Ovary (tissue), 10 donors: ENCODE data around the gene CAMKMT. TPM values are rescaled to one million over a fixed set of nuclear protein-coding genes. Genes with fewer than 3 reads are reported as not detected.

Experiments
- DNase-seq, 5 donors: peaks; one replicate each; pipeline ENCODE4 v3.0.0-alpha.2; 2019 to 2020
- H3K27ac ChIP-seq, 2 donors: fragments of 200-600 bp; one replicate each; pipeline versions ENCODE4 v1.5.1 to v1.8.0; 2019 to 2022
- H3K27me3 ChIP-seq: fragments of 200-600 bp; one replicate; pipeline ENCODE4 v1.8.0; 2022
- H3K36me3 ChIP-seq: fragments of 200-600 bp; sonication (generic); one replicate; pipeline ENCODE4 v1.5.1; 2019
- H3K4me1 ChIP-seq: one replicate; pipeline ENCODE4 v1.8.1; 2013; ENCODE audit warnings: mild to moderate bottlenecking, moderate library complexity; ENCODE audit not compliant: insufficient read depth
- H3K4me3 ChIP-seq: fragments of 200-600 bp; sonication (generic); one replicate; pipeline ENCODE4 v1.5.1; 2017
- H3K9me3 ChIP-seq, 2 donors: fragments of 200-600 bp in 1 of 2; sonication (generic) in 1 of 2; one replicate each; pipeline versions ENCODE4 v1.5.1 to v1.8.1; 2013 to 2019; ENCODE audit warnings: mild to moderate bottlenecking in 1 of 2, moderate library complexity in 1 of 2
- EP300 ChIP-seq: sonication (generic); formaldehyde crosslinking; IDR thresholded peaks from one replicate; pipeline ENCODE4 v1.6.1; 2017; ENCODE audit warnings: antibody characterized with exemption
- POLR2A ChIP-seq: fragments of 450-650 bp; IDR thresholded peaks from one replicate; pipeline ENCODE4 v1.6.1; 2017; ENCODE audit warnings: antibody characterized with exemption, mild to moderate bottlenecking, moderate library complexity
- WGBS, 3 donors: extraction: QIAGEN DNeasy Blood & Tissue Kit in 1 of 3; methylation state at CpG; one replicate each; pipeline versions ENCODE4 v1.1.5 to v1.1.7; 2013 to 2017; 5-methylcytosine and 5-hydroxymethylcytosine counted together
- intact Hi-C, 4 donors: fragments of 100-400 bp; cut with DNase I; formaldehyde crosslinking; loops; one replicate each; pipeline versions ENCODE4 v1.11.0 to v1.15.1; 2022 to 2023
- long read RNA-seq, 3 donors: library from polyadenylated mRNA in 2 of 3; unstranded in 2 of 3; transcript quantifications; one replicate each; pipeline ENCODE4 v2.0.0 and lab custom pipeline, GENCODE V29; 2021 to 2026
- polyA plus RNA-seq, 2 donors: library from polyadenylated mRNA; stranded (reverse); fragments of 200-250 nt in 1 of 2; fragments of 350-450 nt in 1 of 2; fragmentation: Illumina TruSeq in 1 of 2; extraction: RNeasy Lipid Tissue Mini Kit (QIAGEN cat#74804) in 1 of 2; gene quantifications; one replicate each; pipeline ENCODE4 v1.2.3, GENCODE V29; 2013 to 2014
- total RNA-seq, 7 donors: library from RNA; depleted of rRNA in 2 of 7; stranded (reverse); fragments of >200 nt in 2 of 7; fragmentation: NEBNext Ultra II Directional in 3 of 7; extraction: Animal tissue kit (Norgen Biotek cat#: 25700) in 3 of 7; gene quantifications; one replicate each; pipeline versions ENCODE4 v1.1.0 to v1.2.4, GENCODE V29; 2016 to 2023
- TF ChIP-seq, protein P1 (sequence below), 3 donors: fragments of 450-650 bp in 2 of 3; fragments of 200-600 bp in 1 of 3; IDR thresholded peaks; one replicate each; pipeline versions ENCODE4 v1.5.1 to v1.8.0; 2016 to 2022; ENCODE audit warnings: antibody characterized with exemption in 3 of 3, mild to moderate bottlenecking in 1 of 3
- donor health status: DM: no; HTN: no; CAD: no; lungs with moderate emphysema.
- donor health status: DM: no; HTN: no; CAD: no.
- donor health status: Bipolar disorder and iron deficiency.
- donor health status: DM: yes; HTN: yes; CAD: no.
- donor health status: DM: no; HTN: no; CAD: no.
- donor health status: DM: yes; HTN: yes; CAD: no.

Gene CAMKMT
- 10 to 100 TPM in 2 of 7 donors, 1 to 10 TPM in 5; 6.5 to 10.7 (median 9.3) TPM for total RNA-seq
- 1 to 10 TPM; 3.5 to 8.4 TPM for polyA plus RNA-seq
- long read RNA-seq, donor 1, partial matches to known transcripts = 1 of 5 reads
- long read RNA-seq, donor 1, other reads (novel, unspliced or antisense) = 4 of 5 reads
- long read RNA-seq, donor 2, partial matches to known transcripts = 0 of 5 reads
- long read RNA-seq, donor 2, other reads (novel, unspliced or antisense) = 0 of 5 reads
- long read RNA-seq, donor 3, partial matches to known transcripts = 0 of 1 reads
- long read RNA-seq, donor 3, other reads (novel, unspliced or antisense) = 1 of 1 reads

- H3K27me3 ChIP-seq = no peaks in the 10 kb centered on the region
- DNase-seq = peak; percentile 98 to 99 (median 99)
- H3K4me3 ChIP-seq = peak within 1 kb of the TSS; percentile 95
- intact Hi-C loops = no loop called here
- H3K4me1 ChIP-seq = peaks cover 2% of the 10 kb centered on the region
- WGBS, 3 donors = 0% methylated on average over 51 to 57 of the region's 57 CpGs
- TF ChIP-seq POLR2A = peak; percentile 55
- TF ChIP-seq, protein P1, sequence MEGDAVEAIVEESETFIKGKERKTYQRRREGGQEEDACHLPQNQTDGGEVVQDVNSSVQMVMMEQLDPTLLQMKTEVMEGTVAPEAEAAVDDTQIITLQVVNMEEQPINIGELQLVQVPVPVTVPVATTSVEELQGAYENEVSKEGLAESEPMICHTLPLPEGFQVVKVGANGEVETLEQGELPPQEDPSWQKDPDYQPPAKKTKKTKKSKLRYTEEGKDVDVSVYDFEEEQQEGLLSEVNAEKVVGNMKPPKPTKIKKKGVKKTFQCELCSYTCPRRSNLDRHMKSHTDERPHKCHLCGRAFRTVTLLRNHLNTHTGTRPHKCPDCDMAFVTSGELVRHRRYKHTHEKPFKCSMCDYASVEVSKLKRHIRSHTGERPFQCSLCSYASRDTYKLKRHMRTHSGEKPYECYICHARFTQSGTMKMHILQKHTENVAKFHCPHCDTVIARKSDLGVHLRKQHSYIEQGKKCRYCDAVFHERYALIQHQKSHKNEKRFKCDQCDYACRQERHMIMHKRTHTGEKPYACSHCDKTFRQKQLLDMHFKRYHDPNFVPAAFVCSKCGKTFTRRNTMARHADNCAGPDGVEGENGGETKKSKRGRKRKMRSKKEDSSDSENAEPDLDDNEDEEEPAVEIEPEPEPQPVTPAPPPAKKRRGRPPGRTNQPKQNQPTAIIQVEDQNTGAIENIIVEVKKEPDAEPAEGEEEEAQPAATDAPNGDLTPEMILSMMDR (IDR thresholded peaks at IDR 0.05) = no peak
- H3K27ac ChIP-seq = peak within 1 kb of the TSS; percentile 88 to 97
- no peaks in the 10 kb centered on the region for H3K36me3 ChIP-seq
- no peaks in the 10 kb centered on the region for H3K9me3 ChIP-seq
Measured at GRCh38 chr2:44361330-44362206, at the start of gene CAMKMT, which contains the start of gene PREPL. CAMKMT (plus strand) TSS chr2:44361947. PREPL (minus strand) TSS chr2:44361494; CDS start chr2:44346342, 15,152 bp downstream.

DNA sequence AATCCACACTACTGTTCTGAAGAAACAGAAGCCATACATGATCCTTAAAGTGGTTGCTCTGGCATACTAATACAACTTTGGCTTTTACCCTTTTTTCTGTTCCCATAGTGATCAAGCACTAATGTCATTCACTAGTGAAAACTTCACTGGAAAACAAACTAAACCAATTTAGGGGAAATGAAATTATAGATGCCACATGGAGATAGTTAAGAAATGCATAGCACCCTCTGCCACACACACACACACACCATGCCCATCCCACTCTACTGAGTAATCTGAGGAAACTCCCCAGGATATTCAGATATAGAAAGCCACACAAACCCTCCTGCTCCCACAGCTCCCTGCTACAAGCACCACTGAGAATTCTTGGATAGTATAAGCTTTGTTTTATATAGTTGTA lies 47.4 kb upstream of the CAMKMT start:
- H3K4me1 ChIP-seq = no peaks in the 10 kb centered on the region
- intact Hi-C loops = no loop called here
- TF ChIP-seq EP300 (no peak), POLR2A (no peak)
- TF ChIP-seq, protein P1 (IDR thresholded peaks at IDR 0.05) = no peak
- no peaks in the 10 kb centered on the region for H3K36me3 ChIP-seq
- DNase-seq = no peak
- no peaks in the 10 kb centered on the region for H3K27me3 ChIP-seq
- H3K27ac ChIP-seq = no peak overlapping the region
- H3K9me3 ChIP-seq = peaks cover 0 to 7% of the 10 kb centered on the region in 2 donors
- no peak overlapping the region for H3K4me3 ChIP-seq

- Histone ChIP-seq H3K27me3 (no peaks in the 10 kb centered on the region), H3K36me3 (no peaks in the 10 kb centered on the region), H3K27ac (no peak overlapping the region), H3K9me3 (peaks cover 0 to under 1% of the 10 kb centered on the region in 2 donors), H3K4me1 (no peaks in the 10 kb centered on the region), H3K4me3 (no peak overlapping the region)
- no peak for DNase-seq
- TF ChIP-seq POLR2A = no peak
- TF ChIP-seq, protein P1 (IDR thresholded peaks at IDR 0.05) = no peak
- TF ChIP-seq EP300 = no peak
- intact Hi-C loops = no loop called here
Measured at GRCh38 chr2:44315945-44316344, 45.8 kb upstream of the CAMKMT start.

- intact Hi-C loops = no loop called here
- no peak overlapping the region for H3K4me3 ChIP-seq
- 69 to 81% (median 72%) methylated on average over 1 of the region's 1 CpG for WGBS, 3 donors
- no peak for TF ChIP-seq POLR2A
- TF ChIP-seq, protein P1 (IDR thresholded peaks at IDR 0.05) = no peak
- TF ChIP-seq EP300 = no peak
- H3K9me3 ChIP-seq = no peaks in the 10 kb centered on the region
- peaks cover 5% of the 10 kb centered on the region for H3K4me1 ChIP-seq
- H3K27me3 ChIP-seq = no peaks in the 10 kb centered on the region
- H3K36me3 ChIP-seq = no peaks in the 10 kb centered on the region
- DNase-seq = no peak
- H3K27ac ChIP-seq = no peak overlapping the region
Measured at GRCh38 chr2:44320832-44321231, 40.9 kb upstream of the CAMKMT start.
